WI38 (cell line): ENCODE results near the gene CIITA.

Experiments
- H3K4me3 ChIP-seq: 2 replicates; pipeline ENCODE4 v1.5.1; 2011; ENCODE audit warnings: low read depth, mild to moderate bottlenecking, control low read depth, low read length
- TF ChIP-seq, protein P1 (sequence below): IDR thresholded peaks from 2 replicates; pipeline ENCODE4 v1.5.1; 2012; ENCODE audit warnings: low read depth, mild to moderate bottlenecking, control low read depth, low read length

CIITA gene

DNA sequence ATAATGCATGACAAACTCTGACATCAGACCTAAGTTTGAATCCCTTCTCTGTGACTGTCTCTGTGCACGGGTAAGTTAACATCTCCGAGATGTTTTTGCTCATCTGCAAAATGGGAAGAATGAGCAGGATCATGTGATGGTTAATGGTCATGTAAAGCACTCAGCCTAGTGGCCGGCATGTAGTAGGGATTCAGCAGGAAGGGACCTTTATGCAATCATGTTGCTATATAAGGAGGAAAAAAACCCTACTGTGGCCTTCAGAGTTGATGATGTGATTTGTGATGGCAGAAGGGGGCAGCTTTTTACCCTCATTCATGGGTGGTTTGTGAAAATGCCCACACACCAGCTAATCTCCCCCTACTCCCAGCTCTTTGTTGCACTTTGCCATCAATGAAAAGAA, 91.5 kb downstream of the CIITA start:
- H3K4me3 ChIP-seq = no peak overlapping the region
- TF ChIP-seq, protein P1, sequence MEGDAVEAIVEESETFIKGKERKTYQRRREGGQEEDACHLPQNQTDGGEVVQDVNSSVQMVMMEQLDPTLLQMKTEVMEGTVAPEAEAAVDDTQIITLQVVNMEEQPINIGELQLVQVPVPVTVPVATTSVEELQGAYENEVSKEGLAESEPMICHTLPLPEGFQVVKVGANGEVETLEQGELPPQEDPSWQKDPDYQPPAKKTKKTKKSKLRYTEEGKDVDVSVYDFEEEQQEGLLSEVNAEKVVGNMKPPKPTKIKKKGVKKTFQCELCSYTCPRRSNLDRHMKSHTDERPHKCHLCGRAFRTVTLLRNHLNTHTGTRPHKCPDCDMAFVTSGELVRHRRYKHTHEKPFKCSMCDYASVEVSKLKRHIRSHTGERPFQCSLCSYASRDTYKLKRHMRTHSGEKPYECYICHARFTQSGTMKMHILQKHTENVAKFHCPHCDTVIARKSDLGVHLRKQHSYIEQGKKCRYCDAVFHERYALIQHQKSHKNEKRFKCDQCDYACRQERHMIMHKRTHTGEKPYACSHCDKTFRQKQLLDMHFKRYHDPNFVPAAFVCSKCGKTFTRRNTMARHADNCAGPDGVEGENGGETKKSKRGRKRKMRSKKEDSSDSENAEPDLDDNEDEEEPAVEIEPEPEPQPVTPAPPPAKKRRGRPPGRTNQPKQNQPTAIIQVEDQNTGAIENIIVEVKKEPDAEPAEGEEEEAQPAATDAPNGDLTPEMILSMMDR = no peak

DNA sequence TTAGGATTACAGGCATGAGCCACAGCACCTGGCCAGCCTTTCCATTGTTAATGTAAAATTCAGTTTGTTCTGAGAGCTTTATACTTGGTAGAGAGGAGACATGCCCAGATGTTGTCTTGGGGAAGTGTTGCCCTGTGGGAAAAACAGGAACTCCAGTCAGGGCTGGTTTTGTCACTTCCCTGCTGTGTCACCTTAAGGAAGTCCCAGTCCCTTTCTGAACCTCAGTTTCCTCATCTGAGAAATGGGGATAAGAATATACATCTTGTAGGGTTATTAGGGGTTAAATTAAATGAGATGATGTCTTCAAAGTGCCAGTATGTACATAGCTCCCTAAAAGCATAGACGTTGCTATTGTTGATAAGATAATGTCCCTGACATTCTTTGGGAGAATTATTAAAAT, 92.6 kb downstream of the CIITA start:
- no peak overlapping the region for H3K4me3 ChIP-seq
- TF ChIP-seq, protein P1 = no peak

DNA sequence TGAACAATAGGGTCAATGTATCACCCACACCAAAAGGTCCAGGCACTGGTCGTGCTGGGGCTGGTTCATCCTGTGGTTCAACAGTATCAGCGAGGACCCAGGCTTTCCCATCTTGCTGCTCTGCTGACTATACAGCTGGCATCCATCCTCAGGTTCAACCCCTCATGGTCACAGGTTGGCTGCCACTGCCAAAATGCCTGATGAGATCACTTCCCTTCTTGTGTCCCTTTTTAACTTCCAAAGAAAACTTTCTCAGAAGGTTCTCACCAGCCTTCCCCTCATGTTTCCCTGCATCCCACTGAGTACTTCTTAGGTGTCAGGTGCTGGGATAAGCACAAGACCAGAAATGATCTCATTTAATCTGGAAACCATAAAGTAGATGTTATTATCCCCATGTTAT, 93.1 kb downstream of the CIITA start:
- no peak overlapping the region for H3K4me3 ChIP-seq
- TF ChIP-seq, protein P1 = no peak

DNA sequence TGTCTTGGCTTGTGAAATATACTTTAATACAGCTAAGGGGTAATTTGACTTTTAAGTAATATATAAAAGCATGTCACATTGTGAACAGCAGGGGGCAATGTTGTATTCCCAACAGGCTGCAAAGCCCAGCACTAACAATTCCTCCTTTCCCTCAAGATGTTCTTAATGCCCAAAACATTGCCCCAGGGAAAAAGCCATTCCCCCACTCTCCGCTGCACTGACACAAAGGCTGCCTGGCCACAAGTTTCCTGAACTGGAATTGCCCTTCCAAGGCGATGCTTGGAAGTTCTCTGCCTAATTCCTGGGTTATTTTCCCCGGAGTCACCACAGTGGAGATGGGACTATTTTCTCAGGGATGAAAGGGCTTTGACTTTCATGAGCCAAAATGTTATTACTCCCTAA, 94.6 kb downstream of the CIITA start:
- no peak overlapping the region for H3K4me3 ChIP-seq
- TF ChIP-seq, protein P1 = 0 out of 2 replicates have a peak, but pooled peaks have one; percentile 26

DNA sequence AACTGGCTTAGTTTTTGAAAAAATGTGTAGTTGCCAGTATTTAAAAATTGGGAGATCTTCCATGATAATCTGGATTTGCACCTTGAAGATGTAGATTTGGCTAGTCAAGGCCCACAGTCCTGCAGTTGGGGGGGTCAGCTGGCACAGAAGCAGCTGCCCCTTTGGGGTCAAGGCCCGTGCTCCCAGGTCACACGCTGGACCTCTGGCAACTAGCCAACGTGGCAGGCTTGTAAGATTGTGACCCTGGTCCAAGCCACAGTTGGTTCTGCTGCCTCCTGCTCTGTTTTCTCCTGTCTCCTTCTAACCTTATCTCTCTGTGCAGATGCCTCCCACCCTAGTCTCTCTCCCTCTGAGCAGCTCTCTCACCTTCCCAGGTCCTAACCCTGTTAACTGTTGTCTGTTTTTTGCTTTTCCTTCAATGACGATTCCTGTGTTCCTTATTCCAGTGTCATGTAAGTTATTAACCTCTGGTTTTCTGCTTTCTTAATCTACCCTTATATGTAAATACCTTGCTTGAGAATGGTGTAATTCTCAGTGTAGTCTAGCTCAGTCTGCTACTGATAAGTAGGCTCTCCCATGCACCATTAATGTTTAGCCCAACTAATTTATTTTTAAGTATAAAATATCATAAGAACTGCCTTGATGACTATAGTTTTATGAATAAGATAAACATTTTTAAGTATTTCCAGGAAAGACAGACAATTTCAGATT, 95.3 kb downstream of the CIITA start:
- H3K4me3 ChIP-seq = no peak overlapping the region
- TF ChIP-seq, protein P1 = no peak

DNA sequence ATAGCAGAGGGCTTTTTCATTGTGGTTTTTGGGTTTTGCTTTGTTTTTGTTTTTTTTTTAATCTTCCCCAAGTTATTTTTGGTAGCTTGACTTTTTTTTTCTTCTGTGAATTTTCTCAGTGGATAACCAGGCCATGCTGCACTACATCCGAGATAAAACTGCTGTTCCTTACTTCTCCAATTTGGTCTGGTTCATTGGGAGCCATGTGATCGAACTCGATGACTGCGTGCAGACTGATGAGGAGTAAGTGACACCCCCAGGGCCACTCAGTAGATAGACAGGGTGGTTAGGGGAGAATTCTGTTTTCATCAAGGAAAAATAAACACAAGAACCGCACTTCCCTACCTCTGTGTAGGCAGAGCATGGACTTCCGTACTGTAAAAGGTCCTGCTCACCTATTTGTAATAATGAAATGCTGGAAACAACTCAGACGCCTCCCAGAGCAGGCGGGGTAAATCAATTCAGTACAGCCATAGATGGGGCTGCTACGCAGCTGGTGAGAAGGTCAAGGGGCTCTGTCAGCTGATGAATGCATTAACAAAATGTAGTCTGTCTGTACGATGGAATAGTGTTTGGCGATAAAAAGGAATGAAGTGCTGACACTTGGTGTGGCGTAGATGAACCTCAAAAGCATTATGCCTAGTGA, 95.9 kb downstream of the CIITA start:
- TF ChIP-seq, protein P1 = no peak
- H3K4me3 ChIP-seq = no peak overlapping the region

DNA sequence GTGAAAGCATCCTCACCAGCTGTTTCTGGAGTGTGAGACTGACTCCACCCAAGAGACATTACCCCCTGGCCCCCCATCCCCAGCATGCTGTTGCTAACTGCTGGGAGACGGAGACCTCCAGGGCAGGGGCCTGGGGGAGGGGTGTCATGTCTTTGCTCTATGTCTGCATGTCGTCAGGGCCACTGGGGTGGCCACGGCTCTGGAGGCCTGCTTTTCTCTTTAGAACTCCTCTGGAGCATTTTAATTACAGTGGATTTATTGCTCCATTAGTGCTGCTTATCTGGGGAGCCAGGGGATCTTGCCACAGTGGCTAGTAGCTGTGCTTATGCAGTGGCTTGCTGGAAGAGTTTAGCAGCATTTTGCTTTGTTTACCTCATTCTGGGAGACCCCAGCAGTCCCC, 99.6 kb downstream of the CIITA start:
- TF ChIP-seq, protein P1 = no peak
- no peak overlapping the region for H3K4me3 ChIP-seq
